ENCODE results near the gene USP48. TPM values are rescaled to one million over a fixed set of nuclear protein-coding genes. Genes with fewer than 3 reads are reported as not detected.
"Not testable (repeated sequence)": the region's sequence is repeated elsewhere in the genome, so short reads cannot be mapped to it uniquely, and the experiment has no call there.

The USP48 gene
- polyA plus RNA-seq, 10 donors: 36.8 to 68.1 (median 49.8) TPM

GRCh38 chr1:21638531-21639341 is 144.2 kb downstream of the USP48 start:
- peak in 1 of 3 donors; percentile 25 for DNase-seq

- DNase-seq: no peak
These were observed 145.4 kb downstream of the USP48 start for GRCh38 chr1:21637514-21637913.

- DNase-seq: no peak
These were observed 146.9 kb downstream of the USP48 start for GRCh38 chr1:21636029-21636428.

- no peak for DNase-seq
These were observed 148.0 kb downstream of the USP48 start for GRCh38 chr1:21634806-21635535.

DNA sequence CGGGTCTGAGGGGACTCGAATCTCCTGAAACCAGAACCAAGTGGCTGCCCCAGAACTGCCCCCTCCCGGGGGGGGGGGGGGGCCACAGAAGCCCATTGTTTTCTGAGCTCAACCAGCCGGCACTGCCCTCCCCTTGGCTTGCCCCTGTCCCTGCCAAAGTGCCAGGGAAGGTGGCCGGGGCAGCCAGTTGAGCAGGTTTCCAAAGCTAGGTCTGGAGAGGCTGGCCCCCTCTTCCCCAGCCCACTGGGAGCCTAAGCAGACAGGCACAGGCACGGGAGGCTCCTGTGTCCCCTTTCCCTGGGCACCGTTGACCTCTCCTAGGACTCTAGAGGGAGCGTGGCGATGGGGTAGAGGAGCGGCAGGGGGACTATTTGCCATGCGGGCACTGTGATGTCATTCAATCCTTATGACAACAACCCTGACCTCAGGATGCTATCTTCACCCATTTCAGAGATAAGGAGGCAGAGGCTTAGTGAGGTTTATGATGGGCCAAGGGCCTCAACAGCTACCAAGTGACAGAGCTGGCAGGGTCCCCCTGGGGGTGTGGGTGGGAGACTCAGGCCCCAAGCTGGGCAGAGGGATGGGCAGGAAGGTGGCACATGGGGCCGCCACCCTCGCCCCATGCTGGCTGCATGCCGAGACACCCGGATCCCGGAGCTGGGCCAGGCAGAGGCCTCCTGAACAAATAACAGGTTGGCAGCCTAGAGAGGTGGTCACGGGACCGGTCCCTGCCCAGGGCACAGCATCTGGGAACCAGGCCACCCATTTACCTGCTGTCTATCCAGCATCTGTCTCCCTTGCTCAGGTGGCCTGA is 148.8 kb downstream of the USP48 start:
- no peak for DNase-seq

DNA sequence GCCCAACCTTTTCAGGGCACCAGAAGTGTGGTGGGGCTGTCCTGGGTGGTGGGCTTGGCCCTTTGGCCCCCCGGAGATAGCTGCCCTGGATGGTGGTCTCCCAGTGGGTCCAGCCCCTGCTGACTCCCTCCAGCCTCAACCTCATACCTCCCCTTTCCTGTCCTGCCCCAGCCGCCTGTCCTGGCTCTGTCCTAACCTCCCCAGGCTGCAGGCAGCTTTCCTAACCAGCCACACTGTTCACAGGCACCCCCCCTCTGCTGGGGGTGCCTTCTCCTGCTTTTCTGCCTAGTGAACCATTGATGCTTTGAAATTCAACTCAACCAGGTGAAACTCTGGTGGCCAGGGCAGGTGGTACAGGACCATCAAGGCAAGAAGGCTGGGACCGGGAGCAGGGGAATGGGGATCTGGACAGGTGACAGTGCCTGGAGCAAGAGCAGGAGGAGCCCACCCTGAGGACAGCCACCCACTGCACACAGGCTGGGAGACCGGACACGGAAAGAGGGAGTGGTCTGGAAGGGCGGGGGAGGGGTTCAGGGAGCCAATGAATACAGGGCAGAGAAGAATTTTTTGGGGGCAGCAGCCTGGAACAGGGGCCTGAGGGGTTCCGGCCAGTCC is 149.7 kb downstream of the USP48 start:
- no peak for DNase-seq

GRCh38 chr1:21631944-21632887 is 150.7 kb downstream of the USP48 start:
- no peak for DNase-seq

DNA sequence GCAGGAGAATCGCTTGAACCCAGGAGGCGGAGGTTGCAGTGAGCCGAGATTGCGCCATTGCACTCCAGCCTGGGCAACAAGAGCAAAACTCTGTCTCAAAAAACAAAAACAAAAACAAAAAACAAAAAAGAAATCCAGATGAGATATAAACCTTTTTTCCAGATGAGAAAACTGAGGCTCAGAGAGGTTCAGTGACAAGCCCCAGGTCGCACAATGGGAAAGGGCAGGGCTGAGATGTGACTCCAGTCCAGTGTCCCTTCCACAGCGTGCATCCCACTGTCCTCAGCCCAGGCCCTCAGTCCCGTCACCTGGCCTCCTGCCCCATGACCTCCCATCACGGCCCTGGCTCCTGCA is 151.4 kb downstream of the USP48 start:
- not testable (repeated sequence) for DNase-seq

DNA sequence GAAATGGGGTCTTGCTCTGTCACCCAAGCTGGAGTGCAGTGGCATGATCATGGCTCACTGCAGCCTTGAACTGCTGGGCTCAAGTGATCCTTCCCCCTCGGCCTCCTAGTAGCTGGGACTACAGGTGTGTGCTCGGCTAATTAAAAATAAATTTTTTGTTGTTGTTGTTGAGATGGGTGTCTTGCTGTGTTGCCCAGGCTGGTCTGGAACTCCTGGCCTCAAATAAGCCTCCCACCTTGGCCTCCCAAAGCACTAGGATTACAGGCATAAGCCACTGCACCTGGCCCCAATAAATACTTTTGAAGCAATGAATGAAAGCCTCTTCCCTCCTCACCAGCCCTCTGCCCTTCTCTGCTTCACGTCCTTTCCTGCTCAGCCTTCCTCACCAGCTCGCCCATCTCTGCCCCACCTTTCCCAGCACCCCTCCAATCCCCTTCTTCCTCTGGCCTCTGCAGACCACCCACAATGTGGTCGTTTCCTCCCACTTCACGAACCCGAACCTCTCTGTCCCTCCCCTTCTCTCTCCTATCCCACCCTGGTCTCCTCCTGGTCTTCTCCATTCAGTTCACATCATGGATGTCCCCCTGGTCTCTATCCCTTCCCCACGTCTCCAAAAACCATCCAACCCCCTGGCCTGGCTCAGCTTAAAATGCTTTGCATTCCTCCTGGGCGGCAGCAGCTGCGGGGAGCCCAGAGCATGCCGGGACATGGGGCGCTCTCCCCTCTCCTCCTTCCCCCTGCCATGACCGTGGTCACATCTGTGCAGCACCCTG is 152.2 kb downstream of the USP48 start:
- peak in 1 of 3 donors; percentile 48 for DNase-seq

- no peak for DNase-seq
These were observed 153.0 kb downstream of the USP48 start for GRCh38 chr1:21629971-21630370.

- DNase-seq: no peak
These were observed 154.1 kb downstream of the USP48 start for GRCh38 chr1:21628798-21629393.

Other genes with a start within 250 kb of the USP48 start
- gene RAP1GAP, start 113.8 kb downstream of the USP48 start, polyA plus RNA-seq (ENCODE audit: insufficient read length in 10 of 10): 1 to 10 TPM; 1.0 to 4.5 (median 1.5) TPM
- gene LDLRAD2, start 29.1 kb upstream of the USP48 start, polyA plus RNA-seq (ENCODE audit: insufficient read length in 10 of 10): 1 to 10 TPM; 3.7 to 8.9 (median 6.3) TPM
- gene HSPG2, start 154.2 kb upstream of the USP48 start, polyA plus RNA-seq (ENCODE audit: insufficient read length in 10 of 10): 100 to 1,000 TPM; 190 to 364 (median 273) TPM
- under 1 TPM in 1 of 10 donors, not detected in 9; 0.99 TPM for gene CELA3B, start 193.9 kb upstream of the USP48 start, polyA plus RNA-seq (ENCODE audit: insufficient read length in 10 of 10)
- gene CELA3A, start 218.5 kb upstream of the USP48 start, polyA plus RNA-seq (ENCODE audit: insufficient read length in 10 of 10): under 1 TPM in 5 of 10 donors, not detected in 5; 0.21 to 0.57 (median 0.35) TPM